D341Med (cell line): Measurements from ENCODE around the gene ACRBP.
A peak's percentile ranks its signal among the peaks of the same experiment; 100 is the strongest.

Experiments
- DNase-seq: peaks from one replicate; pipeline ENCODE4 v3.0.0; 2012; ENCODE audit warnings: low spot score

Gene ACRBP

DNA sequence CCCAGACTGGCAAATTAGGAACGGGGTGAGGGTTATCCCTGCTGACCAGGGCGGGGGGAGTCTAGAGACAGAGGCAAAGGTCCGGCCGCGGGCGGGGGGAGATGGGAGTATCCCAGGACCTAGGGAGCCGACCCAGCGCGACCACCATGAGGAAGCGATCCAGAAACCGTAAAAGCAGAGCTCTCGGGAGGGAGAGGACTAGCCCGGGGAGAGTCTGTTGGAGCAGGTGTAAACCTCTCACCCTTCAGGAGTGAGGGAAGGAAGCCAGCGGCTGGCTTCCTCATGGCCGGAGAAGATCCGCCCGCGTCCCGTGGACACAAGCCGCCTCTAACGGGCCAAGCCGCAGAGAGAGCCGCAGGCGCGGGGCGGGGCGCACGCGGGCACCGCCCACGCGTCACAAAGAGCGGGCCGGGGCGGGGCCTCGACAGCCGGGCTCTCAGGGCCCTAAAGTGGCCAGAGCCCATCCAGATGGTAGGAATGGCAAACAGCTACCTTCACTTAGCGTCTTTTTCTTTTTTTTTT lies at the start of gene ACRBP:
Gene ACRBP (minus strand): TSS at position 350 of the 522 bp plus-strand sequence. CDS start 66 bp downstream, at position 284.
- DNase-seq: peak; percentile 41

DNA sequence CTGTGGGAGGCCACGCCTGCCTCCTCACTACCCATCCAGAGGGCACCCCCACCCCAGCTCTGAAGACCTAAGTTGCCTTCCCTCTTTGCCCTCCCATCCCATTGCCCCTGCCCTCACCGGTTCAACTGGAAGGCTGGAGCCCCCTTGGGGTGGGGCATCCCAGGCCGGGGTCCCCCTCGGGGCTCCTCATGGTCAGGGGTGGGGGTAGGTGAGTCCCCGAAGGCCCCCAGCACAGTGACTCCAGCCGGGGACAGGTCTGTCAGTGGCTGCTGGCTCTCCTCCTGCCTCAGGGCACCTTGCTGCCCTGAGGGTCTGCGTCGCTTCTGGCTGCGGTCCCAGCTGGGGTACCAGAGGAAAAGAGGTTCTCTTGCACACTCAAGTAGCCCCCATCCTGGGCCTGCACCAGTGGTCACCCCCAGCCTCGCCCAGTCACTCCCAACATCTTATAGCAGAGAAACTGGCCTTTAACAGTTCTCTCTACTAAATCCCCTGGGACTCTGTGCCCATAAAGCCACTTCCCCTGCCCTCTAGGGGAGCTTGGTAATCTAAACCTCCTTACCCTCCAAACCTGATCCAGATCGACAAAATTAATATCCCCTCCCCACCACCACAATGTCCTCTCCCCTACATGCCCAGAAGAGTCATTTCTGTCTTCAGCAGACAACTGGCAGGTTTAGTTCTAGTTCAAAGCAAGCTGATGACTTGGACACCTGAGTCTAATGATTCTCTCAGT lies 48.2 kb upstream of the ACRBP start:
- no peak for DNase-seq

DNA sequence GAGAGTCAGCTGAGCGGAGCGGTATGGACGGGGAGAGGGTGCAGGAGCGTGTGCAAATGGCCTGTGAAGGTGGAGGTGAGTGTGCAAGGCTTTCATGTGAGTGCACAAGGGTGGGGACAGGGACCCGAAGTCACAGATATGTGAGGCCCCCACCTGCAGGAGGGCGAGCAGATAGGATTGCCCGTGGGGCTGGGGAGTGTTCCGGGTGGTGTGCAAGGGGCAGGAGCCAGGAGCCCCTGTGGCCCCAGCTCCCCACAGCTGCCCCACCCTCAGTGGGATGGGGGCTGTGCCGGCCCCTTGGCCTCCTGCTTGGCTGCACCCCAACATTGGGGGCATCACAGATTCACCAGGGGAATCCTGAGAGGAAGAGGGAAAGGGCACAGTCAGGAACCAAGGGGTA lies 47.5 kb upstream of the ACRBP start:
- no peak for DNase-seq

DNA sequence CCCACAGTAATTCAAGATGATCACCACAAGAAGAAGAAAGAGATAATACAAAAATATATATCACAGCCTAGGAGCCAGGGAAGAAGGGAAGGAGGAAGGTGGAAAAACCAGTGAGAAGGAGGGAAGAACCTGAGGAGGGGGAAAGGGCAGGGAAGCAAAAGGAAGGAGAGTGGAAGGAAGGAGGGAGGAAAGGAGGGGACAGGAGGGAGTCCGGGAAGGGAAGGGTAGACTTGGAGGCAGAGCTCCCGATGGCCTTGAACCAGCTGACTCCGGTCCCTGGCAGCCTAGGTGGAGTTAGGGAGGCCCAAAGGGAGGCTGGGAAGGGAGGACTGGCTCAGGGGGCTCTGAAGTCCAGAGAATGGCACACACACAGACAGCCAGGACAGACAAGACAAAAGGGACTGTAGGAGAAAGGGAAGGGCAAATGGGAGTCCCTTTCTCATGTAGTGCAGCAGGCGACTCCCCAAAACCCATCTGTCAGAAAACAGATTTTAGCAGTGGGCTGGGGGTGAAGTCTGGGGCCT lies 46.7 kb upstream of the ACRBP start:
- DNase-seq: no peak

DNA sequence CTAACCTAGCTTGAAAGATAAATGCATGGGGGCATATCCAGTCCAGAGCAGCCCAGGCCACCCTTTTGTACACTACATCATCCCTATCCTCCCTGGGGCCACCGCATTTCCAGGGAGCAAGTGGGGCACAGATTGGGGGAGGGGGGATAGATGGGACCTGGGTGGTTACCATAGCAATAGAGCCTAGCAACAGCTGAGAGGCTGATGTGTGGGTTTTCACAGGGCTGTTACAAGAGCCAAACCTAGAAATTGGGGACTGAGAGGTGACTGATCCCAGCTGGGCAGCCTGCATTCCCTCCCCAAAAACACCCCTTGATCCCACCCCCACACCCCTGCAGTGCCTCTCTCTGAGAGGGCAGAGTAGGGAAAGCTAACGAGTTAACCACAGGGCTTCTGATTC lies 45.7 kb upstream of the ACRBP start:
- DNase-seq: no peak

DNA sequence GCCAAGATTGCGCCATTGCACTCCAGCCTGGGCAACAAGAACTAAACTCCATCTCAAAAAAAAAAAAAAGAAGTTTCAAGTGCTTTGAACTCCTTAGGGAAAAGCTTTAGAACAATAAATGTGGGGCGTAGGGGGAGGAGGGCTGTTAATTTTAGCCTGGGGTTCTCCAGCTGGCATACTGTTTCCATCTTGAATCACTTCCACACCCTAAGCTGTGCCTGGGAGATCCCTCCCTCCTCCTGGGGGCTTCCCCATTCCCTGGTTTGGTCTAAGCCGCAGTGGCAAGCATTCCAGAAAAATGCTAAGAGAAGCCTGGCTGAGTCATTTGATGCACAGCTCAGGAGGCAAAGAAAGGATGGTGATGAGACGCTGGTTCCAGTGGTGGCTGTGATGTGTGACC lies 44.2 kb upstream of the ACRBP start:
- no peak for DNase-seq

DNA sequence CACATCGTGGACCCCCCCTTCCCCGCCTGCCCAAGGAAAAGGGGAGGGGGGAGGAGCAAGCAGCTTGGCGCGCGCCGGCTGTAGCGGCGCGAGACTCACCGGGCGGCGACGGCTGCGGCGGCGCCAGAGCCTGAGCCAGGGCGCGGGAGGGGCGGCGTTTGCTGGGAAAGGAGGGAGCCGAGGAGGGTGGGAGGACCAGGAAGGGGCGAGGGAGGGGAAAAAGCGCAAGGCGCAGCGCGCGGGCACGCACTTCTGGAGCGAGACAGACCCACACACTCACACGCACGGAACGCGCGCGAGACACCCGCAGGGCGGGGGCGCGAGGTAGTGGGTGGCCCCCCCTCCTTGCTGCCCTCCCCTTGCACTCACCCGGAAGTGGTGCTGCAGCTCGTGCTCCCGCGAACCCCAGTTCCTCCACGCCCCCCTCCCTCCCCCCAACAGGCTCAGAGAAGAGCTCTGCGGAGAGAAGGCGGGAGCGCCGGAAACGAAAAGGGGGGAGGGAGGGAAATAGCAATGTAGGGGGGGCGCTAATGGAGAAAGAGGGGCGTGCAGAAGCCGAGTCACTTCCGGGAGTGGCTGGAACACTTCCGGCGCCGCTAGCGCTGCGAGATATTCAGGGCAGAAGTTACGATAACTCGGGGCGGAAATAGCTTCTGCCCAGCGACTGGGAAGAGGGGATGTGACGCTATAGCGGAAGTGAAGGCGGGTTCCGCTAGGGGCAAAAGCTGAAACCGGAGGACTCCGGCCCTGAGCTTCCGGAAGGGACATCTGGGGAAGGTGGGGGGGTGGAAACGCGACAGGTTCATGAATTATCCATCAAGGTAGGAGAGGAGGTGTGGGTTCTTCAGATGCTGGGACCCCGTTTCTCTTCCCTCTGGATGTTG lies 42.0 kb upstream of the ACRBP start, which contains the start of gene ZNF384:
Gene ZNF384 (minus strand): TSS at position 377 of the 884 bp plus-strand sequence. CDS start 9,855 bp downstream, outside the sequence.
- DNase-seq: peak; percentile 93

DNA sequence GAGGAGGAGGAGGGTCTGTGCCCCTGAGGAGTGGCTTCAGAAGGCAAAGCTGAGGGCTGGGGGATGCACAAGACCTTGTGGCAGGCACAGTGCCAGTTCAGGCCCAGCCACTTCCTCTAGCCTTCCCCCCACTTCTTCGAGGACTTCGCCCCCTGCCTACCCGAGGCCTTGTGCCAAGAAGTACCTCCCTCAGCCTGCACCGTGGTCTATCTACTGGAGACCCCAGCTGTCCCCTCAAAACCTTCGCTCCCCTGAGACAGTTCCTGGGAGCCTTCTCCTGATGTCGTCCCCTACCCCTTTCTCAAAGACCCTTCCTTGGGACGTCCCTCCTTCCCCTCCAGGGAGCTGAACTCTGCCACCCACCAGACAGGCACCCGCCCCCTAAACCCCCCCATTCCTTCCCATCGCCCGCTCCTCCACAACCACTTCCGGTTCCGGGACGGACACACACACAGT lies 41.3 kb upstream of the ACRBP start:
- DNase-seq: no peak

DNA sequence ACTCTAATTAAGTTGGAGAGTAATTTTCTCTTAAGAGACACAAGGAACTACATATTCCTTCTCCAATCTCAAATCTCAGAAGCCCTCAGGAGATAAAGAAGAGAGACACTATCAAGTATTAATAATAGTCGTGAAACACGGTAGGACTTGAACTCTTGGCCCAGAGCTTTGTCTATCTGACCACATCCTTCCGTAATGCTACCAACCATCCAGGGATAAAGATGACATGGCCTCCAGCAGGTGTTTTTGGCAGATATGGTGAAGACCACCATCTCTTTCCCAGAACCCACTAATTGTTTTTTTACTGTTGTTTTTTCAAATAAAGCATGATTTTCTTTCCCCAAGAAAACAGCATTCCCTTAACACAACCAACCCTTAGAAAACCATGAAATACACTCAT lies 38.6 kb upstream of the ACRBP start:
- DNase-seq: no peak

DNA sequence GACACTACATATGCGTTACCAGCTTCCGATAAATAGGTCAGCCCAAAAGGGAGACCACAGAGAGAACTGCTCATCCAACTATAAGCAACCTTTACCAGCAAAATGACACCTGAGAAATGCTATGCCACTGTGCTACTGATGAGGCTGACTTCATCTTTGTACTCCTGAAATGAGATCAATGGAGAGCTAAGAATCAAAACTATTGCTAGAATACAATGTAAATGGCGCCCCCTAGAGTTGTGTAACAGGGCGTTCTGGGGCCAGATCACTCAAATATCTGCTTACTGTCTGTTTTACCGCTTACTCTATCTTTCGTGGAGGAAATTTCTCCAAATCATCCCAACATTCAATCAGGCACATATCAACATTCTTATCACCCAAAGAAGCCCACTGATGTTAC lies 37.4 kb upstream of the ACRBP start:
- peak; percentile 57 for DNase-seq

DNA sequence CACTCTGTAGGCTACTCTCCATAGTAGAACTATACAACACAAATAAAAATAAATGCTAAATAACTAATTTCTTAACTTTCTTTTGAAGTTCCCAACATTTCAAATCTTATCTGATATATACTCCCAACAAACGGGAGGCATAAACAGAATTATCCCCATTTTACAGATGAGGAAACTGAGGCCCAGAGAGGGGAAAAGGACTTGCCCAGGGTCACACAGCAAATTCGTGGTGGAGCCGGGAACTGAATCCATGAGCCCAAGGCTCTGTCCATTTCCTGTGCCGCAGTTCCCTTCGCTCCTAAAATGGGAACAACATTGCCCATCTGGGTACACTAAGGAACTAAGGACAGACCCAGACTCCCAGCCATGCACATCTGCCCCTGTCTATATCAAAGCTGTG lies 29.7 kb upstream of the ACRBP start:
- DNase-seq: no peak

DNA sequence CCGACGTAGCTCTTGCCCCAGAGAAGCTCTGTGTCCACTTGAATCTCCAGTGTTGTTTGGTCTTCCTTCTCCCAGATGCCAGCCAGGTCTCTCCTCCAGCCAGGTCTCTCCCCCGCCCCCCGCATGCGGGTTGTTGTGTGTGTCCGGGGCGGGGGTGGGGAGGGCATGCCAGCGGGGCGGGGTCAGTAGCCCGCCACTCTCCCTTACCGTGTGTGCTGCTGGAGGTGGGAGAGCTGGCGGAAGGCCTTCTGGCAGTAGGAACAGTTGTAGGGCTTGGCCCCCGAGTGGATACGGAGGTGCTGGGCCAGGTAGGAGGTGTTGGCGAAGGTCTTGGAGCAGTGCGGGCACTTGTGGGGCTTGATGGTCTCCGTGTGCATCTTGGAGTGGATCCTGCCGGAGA lies 24.9 kb upstream of the ACRBP start:
- no peak for DNase-seq

DNA sequence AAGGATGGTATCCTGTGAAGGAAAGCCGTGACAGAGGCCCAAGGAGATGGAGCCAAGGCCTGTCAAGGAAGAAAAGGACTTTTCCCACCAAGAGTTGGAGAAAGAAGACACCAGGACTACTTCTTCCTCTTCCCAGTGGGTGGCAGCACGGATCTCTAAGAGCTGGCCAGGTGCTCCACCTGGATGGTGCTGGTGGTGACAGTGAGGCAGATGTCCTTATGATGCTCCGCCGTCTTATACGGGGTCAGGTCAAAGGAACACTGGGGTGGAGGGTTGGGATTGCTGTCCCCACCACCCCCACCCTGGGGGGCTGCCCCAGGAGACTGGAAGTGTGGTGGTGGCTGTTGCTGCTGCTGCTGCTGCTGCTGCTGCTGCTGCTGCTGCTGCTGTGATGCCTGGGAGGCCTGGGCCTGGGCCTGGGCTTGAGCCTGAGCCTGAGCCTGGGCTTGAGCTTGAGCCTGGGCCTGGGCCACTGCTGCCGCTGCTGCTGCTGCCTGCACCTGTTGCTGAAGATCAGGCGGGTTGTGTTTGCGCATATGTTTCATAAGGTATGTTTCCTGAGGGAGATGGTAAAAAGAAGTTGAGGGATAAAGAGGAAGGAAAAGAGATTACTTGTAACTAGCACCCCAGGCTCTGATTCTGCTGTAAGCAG lies 20.5 kb upstream of the ACRBP start:
- DNase-seq: peak; percentile 55

DNA sequence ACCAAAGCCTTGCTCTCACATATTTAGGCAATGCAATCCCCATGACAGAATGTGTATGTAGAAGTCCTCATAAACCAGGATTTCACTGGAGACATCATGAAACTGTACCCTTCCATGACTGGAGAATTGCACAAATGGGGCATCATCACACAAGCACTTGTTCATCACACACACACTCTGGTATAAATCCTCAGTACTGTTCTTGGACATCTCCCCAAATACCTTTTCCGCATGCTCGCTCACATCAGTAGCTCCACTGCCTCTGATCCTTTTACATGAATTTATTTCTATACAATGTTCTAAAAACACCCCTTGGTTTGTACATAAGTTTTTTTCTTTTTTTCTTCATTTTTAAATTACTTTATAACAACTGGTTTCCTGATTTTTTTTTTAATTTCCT lies 19.0 kb upstream of the ACRBP start:
- DNase-seq: no peak

DNA sequence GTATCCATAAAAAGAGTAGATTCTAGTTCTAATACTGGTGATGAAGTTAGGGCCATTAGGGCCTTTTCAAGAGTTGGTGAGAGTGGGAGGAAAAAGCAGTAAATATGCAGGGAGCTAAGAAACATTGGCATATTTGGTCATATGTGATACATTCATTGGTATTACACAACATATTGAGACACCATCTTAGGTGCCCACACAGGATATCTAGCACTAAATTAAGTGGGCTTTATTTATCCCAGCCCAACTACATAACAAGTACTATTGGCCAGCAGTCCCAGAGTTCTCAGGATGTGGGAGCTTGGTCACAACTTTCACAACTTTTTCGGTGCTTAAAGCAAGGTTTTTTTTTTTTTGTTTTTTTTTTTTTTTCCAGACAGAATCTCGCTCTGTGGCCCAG lies 17.7 kb upstream of the ACRBP start:
- no peak for DNase-seq

DNA sequence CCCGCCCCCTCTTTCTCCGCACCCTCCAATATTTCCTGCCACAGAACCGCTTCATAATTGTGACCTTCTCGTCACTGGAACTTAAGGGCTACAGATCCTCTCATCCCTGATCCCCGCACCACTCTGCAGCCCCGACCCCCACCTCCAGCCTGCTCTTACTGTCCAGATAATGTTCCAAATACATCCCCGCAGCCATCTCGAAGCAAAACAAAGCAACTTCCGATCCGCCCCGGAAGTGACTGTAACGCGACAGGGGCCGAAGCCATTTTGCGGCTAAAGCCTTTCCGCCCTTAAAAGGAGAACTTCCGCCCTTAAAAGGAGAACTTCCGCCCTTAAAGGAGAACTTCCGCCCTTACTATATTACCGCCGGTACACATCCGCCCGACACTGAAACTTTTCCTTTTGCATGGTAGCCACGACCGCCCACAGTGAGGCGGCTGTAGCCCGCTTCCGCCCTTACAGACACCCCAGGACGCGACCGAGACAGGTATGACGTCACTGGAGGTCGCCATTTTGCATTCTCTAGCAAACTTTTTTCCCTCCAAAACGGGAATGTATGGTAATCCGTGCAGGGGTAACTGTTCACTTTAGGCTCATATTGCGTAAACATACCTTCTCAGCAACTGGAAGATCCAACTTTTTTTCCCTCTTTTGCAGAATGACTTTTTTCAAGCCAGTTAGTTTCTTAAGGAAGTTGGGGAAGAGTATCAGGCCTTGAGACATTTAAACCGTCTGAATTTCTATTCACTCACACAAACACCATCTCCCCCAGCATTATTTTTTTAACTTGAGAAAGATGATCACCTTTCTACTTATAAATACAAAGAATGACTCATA lies 15.9 kb upstream of the ACRBP start, which contains the start of gene ING4:
Gene ING4 (minus strand): TSS at position 214 of the 837 bp plus-strand sequence. CDS start 18 bp downstream, at position 196.
- peak; percentile 97 for DNase-seq

DNA sequence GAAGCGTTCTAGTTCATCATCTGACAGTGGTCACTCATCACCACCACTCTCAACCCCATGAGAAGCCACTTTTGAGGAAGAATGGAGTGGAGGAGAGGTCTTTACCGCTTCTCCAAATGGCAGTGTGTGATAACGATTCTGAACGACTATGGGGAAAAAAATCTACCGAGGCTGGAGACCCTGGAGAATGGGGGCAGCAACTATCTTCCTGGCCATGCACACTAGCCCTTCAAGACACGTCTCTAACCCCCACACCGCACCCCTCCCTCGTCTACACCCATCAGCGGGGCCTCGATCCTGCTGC lies 15.3 kb upstream of the ACRBP start:
- peak; percentile 79 for DNase-seq

DNA sequence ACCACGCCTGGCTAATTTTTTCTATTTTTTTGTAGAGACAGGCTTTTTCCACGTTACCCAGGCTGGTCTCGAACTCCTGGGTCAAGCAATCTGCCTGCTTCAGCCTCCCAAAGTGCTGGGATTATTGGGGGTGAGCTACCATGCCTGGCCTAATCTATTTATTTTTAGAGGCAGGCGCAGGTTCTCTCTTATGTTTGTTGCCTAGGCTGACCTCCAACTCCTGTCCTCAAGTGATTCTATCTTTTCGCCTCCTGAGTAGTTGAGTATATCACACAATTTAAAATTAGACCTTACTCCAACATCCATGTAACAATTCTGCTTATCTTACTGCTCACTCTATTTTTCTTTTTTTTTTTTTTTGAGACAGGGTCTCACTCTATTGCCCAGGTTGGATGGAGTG lies 6.8 kb upstream of the ACRBP start:
- DNase-seq: no peak

DNA sequence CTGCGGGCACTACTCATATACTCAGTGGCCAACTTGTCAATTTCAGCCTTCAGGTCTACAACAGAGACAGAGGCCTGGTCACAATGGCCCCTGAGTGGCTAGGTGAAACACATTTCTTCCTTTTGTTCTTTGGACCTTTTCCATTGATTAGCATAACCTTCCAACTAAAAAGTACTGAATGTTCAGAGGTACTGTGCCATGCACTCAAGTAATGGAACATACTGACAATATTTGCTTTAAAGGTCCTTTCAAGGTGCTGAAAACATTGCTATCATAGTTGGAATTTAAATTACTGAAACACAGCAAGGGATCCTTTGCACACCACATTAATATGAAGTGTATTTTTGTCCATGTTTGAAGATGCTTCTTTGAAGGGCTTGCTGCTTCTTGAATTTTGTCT lies 6.1 kb upstream of the ACRBP start:
- DNase-seq: no peak

DNA sequence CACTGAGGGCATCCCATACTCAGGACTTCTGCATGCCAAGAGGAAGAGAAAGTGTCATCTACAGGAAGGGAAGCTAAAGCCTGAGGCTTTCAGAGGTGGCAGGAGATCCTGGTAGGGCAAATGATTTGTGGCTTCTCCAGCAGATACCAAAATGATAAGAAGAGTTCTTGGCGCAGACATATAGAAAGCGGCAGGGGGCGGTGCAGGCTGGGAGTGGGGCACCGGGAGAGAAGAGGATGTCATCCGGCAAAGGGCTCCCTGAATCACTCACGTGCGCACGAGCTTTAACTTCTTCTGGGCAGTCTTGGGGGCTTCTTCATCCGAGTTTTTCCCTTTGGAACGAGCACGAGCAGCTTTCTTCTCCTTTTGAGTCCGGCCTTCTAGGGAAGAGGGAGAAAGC lies 5.2 kb upstream of the ACRBP start:
- no peak for DNase-seq

DNA sequence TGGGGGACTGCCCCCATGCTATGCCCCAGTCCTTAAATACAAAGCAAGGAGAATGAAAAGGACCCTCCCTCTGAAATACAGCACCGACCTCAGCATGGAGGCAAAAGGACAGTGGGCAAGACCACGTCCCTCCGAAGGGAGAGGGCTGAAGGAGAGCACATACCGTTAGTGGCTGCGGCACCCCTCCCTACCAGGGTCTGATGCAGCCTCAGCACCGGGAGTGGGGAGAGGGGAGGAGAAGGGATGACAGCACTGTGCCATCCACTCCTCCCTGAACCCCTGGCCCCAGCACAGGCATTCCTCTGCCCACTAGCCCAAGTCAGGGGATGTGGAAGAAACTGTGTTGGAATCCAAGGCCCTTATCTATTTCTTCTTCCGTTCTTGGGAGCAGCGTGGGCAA lies 3.6 kb upstream of the ACRBP start:
- DNase-seq: no peak
